Measurements from ENCODE around the gene L3MBTL3.
"Not testable (repeated sequence)": the region's sequence is repeated elsewhere in the genome, so short reads cannot be mapped to it uniquely, and the experiment has no call there.

L3MBTL3 gene

DNA sequence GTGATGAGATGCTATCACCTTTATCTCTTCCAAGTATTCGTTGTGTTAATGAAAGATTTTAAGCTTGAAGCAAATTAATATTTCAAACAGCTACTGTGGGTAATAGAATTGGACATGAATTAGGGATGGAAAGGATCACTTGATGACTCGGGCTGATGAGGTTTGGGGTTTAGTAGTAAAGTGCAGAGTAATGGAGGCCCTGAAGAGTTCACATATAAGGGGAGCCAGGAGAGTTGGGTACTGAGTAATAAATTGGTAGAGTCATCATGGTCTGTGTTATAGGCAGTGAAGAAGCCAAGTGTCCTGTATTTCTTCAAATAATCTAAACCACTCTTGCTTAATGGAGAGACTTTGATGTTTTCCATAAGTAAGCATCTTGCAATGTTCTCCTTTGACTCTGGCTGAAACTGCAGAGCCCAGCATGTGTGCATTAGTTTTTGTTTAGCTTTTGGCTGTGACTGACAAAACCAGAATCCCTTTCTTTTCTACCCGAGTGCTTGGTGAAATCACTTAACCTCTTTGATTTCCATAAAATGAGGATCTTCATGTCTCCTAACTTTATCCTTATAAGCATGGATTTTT lies 57.6 kb downstream of the L3MBTL3 start:
- no peak for DNase-seq (ENCODE audit: low read depth in 3 of 3)

GRCh38 chr6:130076512-130076911 lies 58.1 kb downstream of the L3MBTL3 start:
- no peak for DNase-seq (ENCODE audit: low read depth in 3 of 3)

DNA sequence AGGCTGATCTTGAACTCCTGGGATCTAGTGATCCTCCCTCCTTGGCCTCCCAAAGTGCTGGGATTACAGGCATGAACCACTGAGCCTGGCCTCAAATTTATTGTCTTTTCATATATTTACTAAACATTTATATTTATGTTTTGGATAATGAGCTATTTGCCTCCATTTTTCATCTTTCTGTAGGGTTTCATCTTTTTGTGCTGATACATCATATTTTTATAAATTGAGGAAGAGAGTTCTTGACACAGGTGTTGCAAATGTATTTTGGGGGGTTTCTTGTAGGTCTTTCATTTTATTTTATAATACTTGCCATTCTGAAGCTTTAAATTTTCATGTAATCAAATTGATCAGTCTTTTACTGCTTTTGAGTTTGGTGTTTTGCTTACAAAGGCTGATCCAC lies 72.4 kb downstream of the L3MBTL3 start:
- no peak for DNase-seq (ENCODE audit: low read depth in 3 of 3)

DNA sequence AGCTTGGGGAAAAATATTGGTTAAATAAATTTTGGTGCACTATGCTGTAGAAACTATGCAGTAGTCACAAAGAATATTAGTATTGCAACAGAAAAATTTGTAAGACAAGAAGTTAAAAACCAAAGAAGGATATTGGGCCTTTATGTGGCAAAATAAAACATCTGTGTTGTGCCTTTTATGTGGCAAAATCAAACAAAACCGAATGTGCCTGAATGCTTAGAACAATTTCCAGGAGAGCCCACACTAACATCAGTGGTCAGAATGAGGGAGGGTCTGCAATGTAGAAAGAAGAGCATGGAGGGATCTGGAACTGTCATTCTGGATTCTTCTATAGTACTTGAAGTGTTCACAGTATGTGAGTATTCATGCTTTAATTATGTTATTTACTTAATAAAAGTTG lies 75.2 kb downstream of the L3MBTL3 start:
- no peak for DNase-seq (ENCODE audit: low read depth in 3 of 3)

DNA sequence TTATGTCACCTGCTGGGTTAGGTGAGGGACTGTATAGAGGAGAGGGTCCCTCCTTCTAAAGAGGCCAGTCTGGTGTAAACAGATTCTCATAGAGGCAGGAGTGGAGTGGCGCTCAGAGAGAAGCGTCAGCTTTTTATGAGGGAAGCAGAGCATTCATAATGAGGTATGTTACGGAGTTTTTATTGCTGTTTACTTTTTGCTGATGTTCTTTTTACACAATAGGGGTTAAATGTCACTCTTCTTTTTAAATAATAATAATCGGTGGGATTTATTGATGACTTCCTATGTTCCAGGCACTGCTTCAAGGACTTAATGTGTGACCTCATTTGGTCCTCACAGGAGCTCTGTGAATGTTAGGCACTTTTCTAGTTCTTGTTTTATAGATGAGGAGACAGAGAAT lies 79.9 kb downstream of the L3MBTL3 start:
- DNase-seq (ENCODE audit: low read depth in 3 of 3): no peak

DNA sequence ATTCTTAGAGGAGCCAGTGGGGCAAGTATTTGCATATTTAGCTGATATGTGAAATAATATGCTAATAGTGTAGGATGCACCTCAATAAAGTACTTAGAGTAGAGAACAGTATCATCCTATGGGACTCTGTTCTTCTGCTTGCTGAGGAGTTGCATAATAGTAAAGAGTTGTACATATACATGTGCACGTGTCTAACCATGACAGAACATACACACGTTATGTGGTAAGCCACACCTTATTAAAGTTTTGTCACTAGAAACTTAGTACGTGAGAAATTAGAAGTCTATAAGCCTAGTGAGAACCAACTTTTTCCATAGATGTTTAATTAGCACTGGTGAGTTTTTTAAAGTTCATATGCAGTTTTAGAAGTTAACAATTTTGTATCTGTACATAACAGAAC lies 80.7 kb downstream of the L3MBTL3 start:
- DNase-seq (ENCODE audit: low read depth in 3 of 3): no peak

GRCh38 chr6:130105996-130106704 lies 87.8 kb downstream of the L3MBTL3 start:
- no peak for DNase-seq (ENCODE audit: low read depth in 3 of 3)

DNA sequence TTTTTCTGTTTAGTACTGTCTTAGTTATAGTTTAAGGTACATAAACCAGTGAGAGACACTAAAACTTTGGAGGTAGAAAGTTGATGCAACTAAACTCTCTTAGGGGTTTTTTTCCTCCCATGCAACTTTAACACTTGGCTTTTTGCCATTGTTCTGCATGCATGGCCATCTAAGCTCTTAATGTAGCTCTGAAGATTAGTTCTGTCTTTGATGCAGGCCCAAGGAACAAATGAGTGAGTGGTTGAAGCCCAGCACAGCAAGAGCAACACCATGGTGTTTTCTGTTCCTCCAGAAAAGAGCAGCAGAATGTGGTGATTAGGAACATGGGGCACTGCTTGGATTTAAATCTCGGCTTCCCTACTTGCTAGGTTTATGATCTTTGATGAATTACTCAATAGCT lies 89.3 kb downstream of the L3MBTL3 start:
- no peak for DNase-seq (ENCODE audit: low read depth in 3 of 3)

DNA sequence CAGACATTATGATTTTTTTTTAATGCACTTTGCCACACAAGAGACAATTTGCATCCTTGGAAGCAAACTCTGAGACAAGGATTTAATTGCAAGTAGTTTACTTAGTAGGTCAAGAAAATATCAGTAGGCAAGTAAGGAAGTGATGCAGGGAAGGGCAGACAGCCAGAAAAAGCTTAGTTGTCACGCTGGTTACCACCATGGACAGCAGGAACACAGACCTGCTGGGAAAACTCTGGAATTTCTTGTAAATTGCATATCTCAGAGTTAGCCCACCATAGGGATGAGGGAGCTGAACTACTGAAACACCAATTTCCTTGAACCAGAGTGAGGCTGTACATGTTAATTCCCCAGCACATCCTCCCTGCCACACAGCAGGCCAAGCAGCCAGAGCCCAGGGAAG lies 92.7 kb downstream of the L3MBTL3 start:
- DNase-seq (ENCODE audit: low read depth in 3 of 3): no peak

- DNase-seq (ENCODE audit: low read depth in 3 of 3): no peak
These were observed 94.9 kb downstream of the L3MBTL3 start for GRCh38 chr6:130113201-130113710.

GRCh38 chr6:130115036-130115435 lies 96.7 kb downstream of the L3MBTL3 start:
- no peak for DNase-seq (ENCODE audit: low read depth in 3 of 3)

- DNase-seq (ENCODE audit: low read depth in 3 of 3): no peak
These were observed 97.9 kb downstream of the L3MBTL3 start for GRCh38 chr6:130116273-130116672.

GRCh38 chr6:130117187-130117701 lies 98.9 kb downstream of the L3MBTL3 start:
- DNase-seq (ENCODE audit: low read depth in 3 of 3): not testable (repeated sequence)

- no peak for DNase-seq (ENCODE audit: low read depth in 3 of 3)
These were observed 99.9 kb downstream of the L3MBTL3 start for GRCh38 chr6:130118236-130118635.

DNA sequence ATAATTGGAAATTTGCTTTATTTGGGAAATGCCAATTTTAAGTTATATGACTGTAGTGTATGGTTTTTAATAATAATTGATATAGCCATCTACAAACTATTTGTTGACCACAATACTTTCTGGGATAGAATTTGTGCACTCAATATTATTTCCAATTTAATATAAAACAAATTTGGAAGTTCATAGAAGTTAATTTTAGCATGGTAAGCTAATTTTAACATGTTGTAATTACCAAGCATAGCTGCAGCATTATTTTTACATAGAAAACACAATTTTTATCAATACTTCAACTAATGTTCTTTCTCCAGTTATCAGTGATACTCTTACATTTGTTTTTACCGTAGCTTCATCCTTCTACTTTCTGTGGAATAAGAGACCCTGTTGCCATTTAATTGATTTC lies 100.8 kb downstream of the L3MBTL3 start:
- no peak for DNase-seq (ENCODE audit: low read depth in 3 of 3)

DNA sequence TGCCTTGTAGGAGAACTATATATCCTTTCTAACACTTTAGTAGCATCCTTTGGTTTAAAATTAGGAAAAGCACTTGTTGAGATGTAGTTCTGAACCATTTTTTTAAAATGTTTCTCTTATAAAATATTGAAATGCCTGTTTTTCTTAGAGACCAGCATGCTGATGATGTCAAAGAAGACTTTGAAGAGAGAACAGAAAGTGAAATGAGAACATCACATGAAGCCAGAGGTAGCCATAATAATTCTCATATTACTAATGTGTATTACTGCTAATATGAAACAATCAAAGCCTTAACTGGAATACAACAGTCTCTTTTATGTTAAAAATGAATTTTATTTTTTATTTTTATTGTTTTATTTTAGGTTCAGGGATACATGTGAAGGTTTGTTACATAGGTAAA lies 102.3 kb downstream of the L3MBTL3 start:
- no peak for DNase-seq (ENCODE audit: low read depth in 3 of 3)

DNA sequence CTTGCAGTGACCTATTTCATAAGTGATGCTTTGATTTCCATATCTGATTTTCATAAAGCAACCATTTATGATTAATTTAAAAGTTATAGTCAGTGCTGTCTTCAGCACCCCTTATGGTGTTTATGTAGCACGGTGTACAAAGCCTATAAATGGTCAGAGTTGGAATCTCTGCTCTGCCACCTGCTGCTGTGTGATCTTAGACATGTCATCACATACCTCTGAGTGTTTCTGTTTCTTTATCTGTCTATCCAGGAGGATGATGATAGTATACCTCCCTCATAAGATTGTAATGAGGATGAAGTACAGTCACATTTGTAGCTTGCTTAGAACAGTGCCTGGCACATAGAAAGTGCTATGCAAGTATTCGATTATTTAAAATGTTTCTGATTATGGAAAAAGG lies 103.9 kb downstream of the L3MBTL3 start:
- DNase-seq (ENCODE audit: low read depth in 3 of 3): no peak

DNA sequence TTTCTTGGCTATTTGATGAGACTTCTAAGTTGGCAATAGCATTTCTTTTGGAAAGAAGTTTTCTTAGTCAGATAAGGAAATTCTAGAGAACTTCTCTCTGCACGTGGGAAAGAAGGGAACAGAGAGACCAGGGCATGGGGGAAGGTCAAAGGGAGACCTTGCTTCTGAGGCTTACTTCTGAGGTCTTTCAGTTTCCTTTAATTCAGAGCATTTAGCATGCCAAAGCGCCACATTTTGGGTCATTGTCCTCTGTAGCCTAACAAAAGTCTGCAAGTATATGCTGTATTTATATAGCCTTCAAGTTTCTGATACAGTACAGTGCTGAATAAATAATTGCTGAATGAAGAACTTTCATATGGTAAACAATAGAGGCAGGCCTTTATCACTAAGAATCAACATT lies 108.8 kb downstream of the L3MBTL3 start:
- no peak for DNase-seq (ENCODE audit: low read depth in 3 of 3)

- DNase-seq (ENCODE audit: low read depth in 3 of 3): no peak
These were observed 109.9 kb downstream of the L3MBTL3 start for GRCh38 chr6:130128326-130128725.

DNA sequence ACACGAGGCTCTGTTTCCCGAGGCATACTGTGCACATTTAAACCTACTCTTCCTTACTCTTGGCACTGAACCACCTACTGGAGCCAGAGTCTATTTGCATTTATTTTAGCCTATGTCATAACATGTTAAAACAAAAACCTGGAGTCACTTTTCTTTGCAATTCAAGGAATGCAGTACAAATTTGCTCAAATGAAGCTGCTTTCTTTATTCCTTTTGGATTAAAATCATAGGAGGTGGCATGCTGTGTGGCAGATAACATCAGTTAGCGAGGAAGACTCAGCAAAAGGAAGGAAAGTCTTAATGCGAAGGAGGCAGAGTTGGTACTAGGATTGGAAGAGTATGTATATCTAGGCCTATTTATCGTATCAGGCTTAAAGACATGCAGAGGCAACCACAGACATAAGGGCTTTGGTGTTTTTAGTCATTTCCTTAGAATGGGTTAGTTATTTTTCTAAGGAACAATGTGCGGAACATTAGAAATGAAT lies 111.4 kb downstream of the L3MBTL3 start:
- DNase-seq (ENCODE audit: low read depth in 3 of 3): no peak

DNA sequence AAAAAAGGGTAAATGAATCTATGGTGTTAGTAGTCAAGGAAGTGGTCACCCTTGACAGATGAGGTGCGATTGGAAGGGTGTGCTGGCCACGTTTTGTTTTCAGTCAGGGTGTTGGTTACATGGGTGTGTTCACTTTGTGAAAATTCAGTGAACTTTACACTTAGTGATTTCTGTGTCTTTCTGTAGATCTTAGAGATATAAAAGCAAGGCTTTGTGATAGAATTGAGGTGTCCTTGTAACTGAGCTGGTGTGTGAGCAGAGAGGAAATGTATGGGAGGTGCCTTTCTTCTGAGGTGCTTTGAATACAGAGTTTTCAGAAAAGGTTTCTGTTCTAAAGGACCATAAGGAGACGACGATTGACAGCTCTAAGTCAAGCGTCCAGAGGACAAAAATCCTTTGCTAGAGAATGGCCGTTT lies 113.9 kb downstream of the L3MBTL3 start:
- DNase-seq (ENCODE audit: low read depth in 3 of 3): peak in 1 of 3 experiments; percentile 29

DNA sequence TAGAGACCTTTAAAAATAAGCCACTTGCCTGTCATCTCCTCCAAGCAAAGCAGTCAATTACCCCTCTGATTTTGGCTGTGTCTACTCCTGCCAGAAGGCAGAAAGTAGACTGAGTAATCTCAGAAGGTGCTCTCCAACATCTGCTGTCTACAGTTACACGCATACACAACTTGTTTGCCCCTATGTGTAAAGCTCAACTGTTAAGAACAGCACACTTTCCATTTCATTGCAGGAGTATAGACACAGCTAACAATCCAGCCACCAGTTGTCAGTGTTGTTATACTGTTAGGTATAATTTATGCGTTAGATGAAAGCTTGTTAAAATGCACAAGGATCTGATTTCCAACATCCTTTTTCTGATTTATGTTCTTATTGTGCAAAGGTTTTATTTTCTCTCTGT lies 116.2 kb downstream of the L3MBTL3 start:
- DNase-seq (ENCODE audit: low read depth in 3 of 3): no peak

DNA sequence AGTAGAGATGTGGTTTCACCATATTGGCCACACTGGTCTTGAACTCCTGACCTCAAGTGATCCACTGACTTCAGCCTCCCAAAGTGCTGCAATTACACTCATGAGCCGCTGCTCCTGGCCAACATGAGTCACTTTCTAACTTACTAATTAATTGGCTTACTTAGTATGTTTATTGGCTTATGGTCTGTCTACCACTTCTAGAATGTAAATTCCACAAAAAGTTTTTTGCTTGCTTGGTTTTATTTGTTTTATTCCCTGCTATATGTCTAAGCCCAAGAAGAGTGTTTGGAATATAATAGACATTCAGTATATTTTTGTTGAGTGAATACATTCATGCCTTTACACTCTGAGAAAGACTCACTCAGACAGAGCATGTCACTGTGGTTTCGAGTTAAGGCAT lies 118.4 kb downstream of the L3MBTL3 start:
- DNase-seq (ENCODE audit: low read depth in 3 of 3): no peak
